Measurements from ENCODE around the gene GALNT17. TPM values are rescaled to one million over a fixed set of nuclear protein-coding genes. Genes with fewer than 3 reads are reported as not detected.

Gene GALNT17
- total RNA-seq, 1 experiment from 2014 or later = not detected

DNA sequence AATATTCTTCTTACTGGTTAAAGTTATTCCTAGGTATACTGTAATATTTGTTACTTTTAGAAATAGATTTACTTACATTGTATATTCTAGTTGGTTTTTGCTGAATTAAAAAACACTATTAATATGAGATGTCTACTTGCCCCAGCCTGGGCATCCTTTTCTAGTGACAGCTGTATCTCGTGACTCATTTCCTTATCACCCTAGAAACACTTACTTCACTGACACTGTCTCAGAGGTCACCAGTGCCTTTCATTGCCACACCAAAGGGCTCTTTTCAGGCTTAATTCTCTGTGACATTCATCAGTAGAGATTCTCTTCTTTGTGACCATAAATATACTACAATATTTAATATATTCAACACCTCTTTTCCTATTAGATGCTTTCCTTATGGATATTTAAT lies 194.7 kb downstream of the GALNT17 start:
- Mint-ChIP-seq H3K36me3 (ENCODE audit: insufficient read depth, unreplicated experiment) (no peaks in the 10 kb centered on the region), H3K9me3 (ENCODE audit: unreplicated experiment) (peaks cover 18% of the 10 kb centered on the region), H3K27me3 (ENCODE audit: insufficient read depth, unreplicated experiment) (no peaks in the 10 kb centered on the region), H3K4me1 (ENCODE audit: insufficient read depth, unreplicated experiment) (no peaks in the 10 kb centered on the region), H3K27ac (ENCODE audit: low read depth, unreplicated experiment) (no peak overlapping the region), H3K4me3 (ENCODE audit: unreplicated experiment) (no peak overlapping the region)
- DNase-seq (ENCODE audit: unreplicated experiment) = no peak
- intact Hi-C loops (cut with micrococcal nuclease) = no loop called here
- no TSS peak for BruUV-seq (replicated peaks)
- ChIA-PET POLR2A (no interaction called here), CTCF (no interaction called here)
- TF ChIP-seq, protein P1, sequence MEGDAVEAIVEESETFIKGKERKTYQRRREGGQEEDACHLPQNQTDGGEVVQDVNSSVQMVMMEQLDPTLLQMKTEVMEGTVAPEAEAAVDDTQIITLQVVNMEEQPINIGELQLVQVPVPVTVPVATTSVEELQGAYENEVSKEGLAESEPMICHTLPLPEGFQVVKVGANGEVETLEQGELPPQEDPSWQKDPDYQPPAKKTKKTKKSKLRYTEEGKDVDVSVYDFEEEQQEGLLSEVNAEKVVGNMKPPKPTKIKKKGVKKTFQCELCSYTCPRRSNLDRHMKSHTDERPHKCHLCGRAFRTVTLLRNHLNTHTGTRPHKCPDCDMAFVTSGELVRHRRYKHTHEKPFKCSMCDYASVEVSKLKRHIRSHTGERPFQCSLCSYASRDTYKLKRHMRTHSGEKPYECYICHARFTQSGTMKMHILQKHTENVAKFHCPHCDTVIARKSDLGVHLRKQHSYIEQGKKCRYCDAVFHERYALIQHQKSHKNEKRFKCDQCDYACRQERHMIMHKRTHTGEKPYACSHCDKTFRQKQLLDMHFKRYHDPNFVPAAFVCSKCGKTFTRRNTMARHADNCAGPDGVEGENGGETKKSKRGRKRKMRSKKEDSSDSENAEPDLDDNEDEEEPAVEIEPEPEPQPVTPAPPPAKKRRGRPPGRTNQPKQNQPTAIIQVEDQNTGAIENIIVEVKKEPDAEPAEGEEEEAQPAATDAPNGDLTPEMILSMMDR (IDR thresholded peaks at IDR 0.05; ENCODE audit: unreplicated experiment) = no peak

- ChIA-PET CTCF (no interaction called here), POLR2A (no interaction called here)
- intact Hi-C loops (cut with micrococcal nuclease) = no loop called here
- TF ChIP-seq, protein P1 (IDR thresholded peaks at IDR 0.05; ENCODE audit: unreplicated experiment) = no peak
- H3K4me1 Mint-ChIP-seq (ENCODE audit: insufficient read depth, unreplicated experiment) = no peaks in the 10 kb centered on the region
- H3K36me3 Mint-ChIP-seq (ENCODE audit: insufficient read depth, unreplicated experiment) = no peaks in the 10 kb centered on the region
- H3K9me3 Mint-ChIP-seq (ENCODE audit: unreplicated experiment) = peaks cover 18% of the 10 kb centered on the region
- BruUV-seq (replicated peaks) = no TSS peak
- no peak for DNase-seq (ENCODE audit: unreplicated experiment)
- no peaks in the 10 kb centered on the region for H3K27me3 Mint-ChIP-seq (ENCODE audit: insufficient read depth, unreplicated experiment)
- no peak overlapping the region for H3K27ac Mint-ChIP-seq (ENCODE audit: low read depth, unreplicated experiment)
- H3K4me3 Mint-ChIP-seq (ENCODE audit: unreplicated experiment) = no peak overlapping the region
Observed at GRCh38 chr7:71327946-71328345, 196.0 kb downstream of the GALNT17 start.

DNA sequence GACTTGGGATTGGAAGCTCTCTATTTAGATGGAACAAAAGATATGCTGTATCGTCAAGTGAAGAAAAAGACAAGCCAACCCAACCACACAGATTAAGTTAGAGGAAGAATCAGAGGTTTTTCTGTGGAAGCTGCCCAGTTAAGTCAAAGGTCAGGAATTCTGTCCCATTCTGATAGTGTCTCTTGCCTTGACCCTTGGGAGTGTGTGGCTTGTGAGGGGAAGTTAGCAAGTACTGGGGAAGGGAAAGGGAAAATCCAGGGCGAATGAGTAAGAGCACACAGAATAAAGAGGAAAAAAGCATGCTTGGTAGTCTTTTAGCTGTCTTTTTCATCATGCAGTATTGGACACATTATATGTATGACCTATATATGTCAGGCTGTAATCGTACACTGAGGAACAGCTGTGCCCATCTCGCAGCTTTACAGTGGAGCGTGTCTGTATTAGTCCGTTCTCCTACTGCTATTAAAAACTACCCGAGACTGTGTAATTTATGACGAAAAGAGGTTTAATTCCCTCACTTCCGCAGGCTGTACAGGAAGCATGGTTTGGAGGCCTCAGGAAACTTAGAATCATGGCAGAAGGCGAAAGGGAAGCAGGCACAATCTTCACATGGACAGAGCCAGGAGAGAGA lies 197.2 kb downstream of the GALNT17 start:
- TF ChIP-seq, protein P1 (IDR thresholded peaks at IDR 0.05; ENCODE audit: unreplicated experiment) = no peak
- ChIA-PET POLR2A (no interaction called here), CTCF (no interaction called here)
- no peak overlapping the region for H3K27ac Mint-ChIP-seq (ENCODE audit: low read depth, unreplicated experiment)
- H3K27me3 Mint-ChIP-seq (ENCODE audit: insufficient read depth, unreplicated experiment) = no peaks in the 10 kb centered on the region
- no peaks in the 10 kb centered on the region for H3K36me3 Mint-ChIP-seq (ENCODE audit: insufficient read depth, unreplicated experiment)
- no peak overlapping the region for H3K4me3 Mint-ChIP-seq (ENCODE audit: unreplicated experiment)
- H3K4me1 Mint-ChIP-seq (ENCODE audit: insufficient read depth, unreplicated experiment) = no peaks in the 10 kb centered on the region
- intact Hi-C loops (cut with micrococcal nuclease) = no loop called here
- DNase-seq (ENCODE audit: unreplicated experiment) = no peak
- no TSS peak for BruUV-seq (replicated peaks)
- peaks cover 18% of the 10 kb centered on the region for H3K9me3 Mint-ChIP-seq (ENCODE audit: unreplicated experiment)

DNA sequence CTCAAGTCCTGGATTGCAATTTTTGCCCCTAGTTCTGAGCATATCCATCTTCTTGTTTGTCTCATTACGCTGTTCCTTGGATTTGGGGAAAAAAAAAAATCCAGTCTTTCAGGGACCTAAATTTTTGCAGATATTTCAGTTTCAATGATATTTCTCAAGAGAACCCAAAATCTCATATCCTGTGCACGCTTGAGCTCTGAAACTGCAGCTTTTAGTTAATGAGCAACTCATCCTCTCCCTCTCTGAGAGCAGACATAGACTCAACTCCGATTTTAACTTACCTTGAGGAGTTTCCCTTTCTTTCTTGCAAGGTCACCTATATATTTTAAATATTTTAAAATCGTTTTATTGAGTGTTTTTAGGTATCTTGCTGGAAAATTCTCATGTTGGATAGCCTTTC lies 200.3 kb downstream of the GALNT17 start:
- Mint-ChIP-seq H3K36me3 (ENCODE audit: insufficient read depth, unreplicated experiment) (no peaks in the 10 kb centered on the region), H3K9me3 (ENCODE audit: unreplicated experiment) (peaks cover 21% of the 10 kb centered on the region), H3K4me1 (ENCODE audit: insufficient read depth, unreplicated experiment) (no peaks in the 10 kb centered on the region), H3K27me3 (ENCODE audit: insufficient read depth, unreplicated experiment) (no peaks in the 10 kb centered on the region), H3K27ac (ENCODE audit: low read depth, unreplicated experiment) (no peak overlapping the region), H3K4me3 (ENCODE audit: unreplicated experiment) (no peak overlapping the region)
- BruUV-seq (replicated peaks) = no TSS peak
- ChIA-PET CTCF (interaction anchor here (0.6 to 0.7 kb wide), 2 partner anchors 36 to 200 kb away, joined by 3 to 6 read pairs; no protein-coding TSS in a partner anchor), POLR2A (no interaction called here)
- DNase-seq (ENCODE audit: unreplicated experiment) = no peak
- TF ChIP-seq, protein P1 (IDR thresholded peaks at IDR 0.05; ENCODE audit: unreplicated experiment) = no peak
- intact Hi-C loops (cut with micrococcal nuclease) = no loop called here

Data from MCF 10A (cell line).